ENCODE data around the gene TPRN.

TPRN gene

GRCh38 chr9:137194909-137195308 is 5.6 kb downstream of the TPRN start:
- no peaks in the 10 kb centered on the region for H3K9me2 ChIP-seq (replicated peaks; ENCODE audit: insufficient read depth, low read length)
- no peak overlapping the region for H3K27ac ChIP-seq (ENCODE audit: low read depth, low read length)
- H3F3A ChIP-seq (ENCODE audit: insufficient read depth) = no peaks in the 10 kb centered on the region
- no peaks in the 10 kb centered on the region for H3K36me3 ChIP-seq (ENCODE audit: low read length)
- no peak overlapping the region for H3K9ac ChIP-seq (ENCODE audit: low read length)
- no peak overlapping the region for H3K4me2 ChIP-seq (ENCODE audit: low read depth, low read length, poor library complexity, severe bottlenecking)
- H2AFZ ChIP-seq (ENCODE audit: low read depth, low read length, severe bottlenecking) = no peak overlapping the region
- no peak for TF ChIP-seq CTCF (IDR thresholded peaks at IDR 0.05; ENCODE audit: insufficient read depth, low read length, poor library complexity, severe bottlenecking)
- TF ChIP-seq EZH2phosphoT487 (conservative IDR thresholded peaks at IDR 0.05; ENCODE audit: low read length) = no peak
- no peak overlapping the region for H3K4me3 ChIP-seq (ENCODE audit: insufficient read depth, low read length, poor library complexity, severe bottlenecking)
- H4K20me1 ChIP-seq (ENCODE audit: low read depth, low read length) = no peaks in the 10 kb centered on the region
- no peaks in the 10 kb centered on the region; the same call in 1 of the 2 replicates for H3K79me2 ChIP-seq (ENCODE audit: insufficient read depth, low read length)
- H3K9me3 ChIP-seq (ENCODE audit: insufficient read depth, low read length) = no peaks in the 10 kb centered on the region
- H3K27me3 ChIP-seq (ENCODE audit: low read length) = no peaks in the 10 kb centered on the region

GRCh38 chr9:137194388-137194787 is 6.2 kb downstream of the TPRN start:
- Histone ChIP-seq H4K20me1 (ENCODE audit: low read depth, low read length) (no peaks in the 10 kb centered on the region), H3F3A (ENCODE audit: insufficient read depth) (no peaks in the 10 kb centered on the region), H3K27ac (ENCODE audit: low read depth, low read length) (no peak overlapping the region), H3K9ac (ENCODE audit: low read length) (no peak overlapping the region), H3K27me3 (ENCODE audit: low read length) (no peaks in the 10 kb centered on the region), H3K9me2 (replicated peaks; ENCODE audit: insufficient read depth, low read length) (no peaks in the 10 kb centered on the region), H3K9me3 (ENCODE audit: insufficient read depth, low read length) (no peaks in the 10 kb centered on the region), H3K4me3 (ENCODE audit: insufficient read depth, low read length, poor library complexity, severe bottlenecking) (no peak overlapping the region), H3K36me3 (ENCODE audit: low read length) (no peaks in the 10 kb centered on the region), H3K4me2 (ENCODE audit: low read depth, low read length, poor library complexity, severe bottlenecking) (no peak overlapping the region), H3K79me2 (ENCODE audit: insufficient read depth, low read length) (peaks cover 4% of the 10 kb centered on the region; the same call in 1 of the 2 replicates), H2AFZ (ENCODE audit: low read depth, low read length, severe bottlenecking) (no peak overlapping the region)
- TF ChIP-seq EZH2phosphoT487 (conservative IDR thresholded peaks at IDR 0.05; ENCODE audit: low read length) (no peak), CTCF (IDR thresholded peaks at IDR 0.05; ENCODE audit: insufficient read depth, low read length, poor library complexity, severe bottlenecking) (no peak)

DNA sequence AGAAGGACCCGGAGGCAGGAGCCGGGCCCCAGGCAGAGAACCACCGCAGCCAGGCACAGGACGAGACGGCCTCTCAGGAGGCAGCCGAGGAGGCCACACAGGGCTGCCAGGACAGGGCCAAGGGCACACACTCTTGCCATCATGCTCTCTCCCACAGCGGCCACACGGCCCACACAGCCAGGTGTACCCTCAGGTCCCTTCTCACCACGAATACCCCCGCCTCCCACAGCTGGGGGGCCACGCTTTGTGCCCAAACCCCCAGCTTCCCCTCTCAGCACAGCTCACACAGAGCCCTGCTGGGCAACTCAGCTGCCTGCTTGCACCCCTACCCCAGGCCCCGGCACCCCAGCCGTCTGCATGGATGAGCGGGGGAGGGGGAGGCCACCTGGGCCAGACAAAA is 6.8 kb downstream of the TPRN start:
- no peak overlapping the region for H2AFZ ChIP-seq (ENCODE audit: low read depth, low read length, severe bottlenecking)
- H3K9ac ChIP-seq (ENCODE audit: low read length) = no peak overlapping the region
- H3K27ac ChIP-seq (ENCODE audit: low read depth, low read length) = no peak overlapping the region

More for the DNA sequence above, 6.8 kb downstream of the TPRN start:
- no peak for TF ChIP-seq EZH2phosphoT487 (conservative IDR thresholded peaks at IDR 0.05; ENCODE audit: low read length)
- TF ChIP-seq CTCF (IDR thresholded peaks at IDR 0.05; ENCODE audit: insufficient read depth, low read length, poor library complexity, severe bottlenecking) = no peak
- Histone ChIP-seq H3K9me2 (replicated peaks; ENCODE audit: insufficient read depth, low read length) (no peaks in the 10 kb centered on the region), H3K79me2 (ENCODE audit: insufficient read depth, low read length) (peaks cover 6% of the 10 kb centered on the region; the same call in 1 of the 2 replicates), H3K9me3 (ENCODE audit: insufficient read depth, low read length) (no peaks in the 10 kb centered on the region), H3K27me3 (ENCODE audit: low read length) (no peaks in the 10 kb centered on the region), H3K36me3 (ENCODE audit: low read length) (no peaks in the 10 kb centered on the region), H3K4me3 (ENCODE audit: insufficient read depth, low read length, poor library complexity, severe bottlenecking) (no peak overlapping the region), H3F3A (ENCODE audit: insufficient read depth) (no peaks in the 10 kb centered on the region), H3K4me2 (ENCODE audit: low read depth, low read length, poor library complexity, severe bottlenecking) (no peak overlapping the region), H4K20me1 (ENCODE audit: low read depth, low read length) (no peaks in the 10 kb centered on the region)
